ENCODE measurements around the gene GNA12.

- TF ChIP-seq, protein P1, sequence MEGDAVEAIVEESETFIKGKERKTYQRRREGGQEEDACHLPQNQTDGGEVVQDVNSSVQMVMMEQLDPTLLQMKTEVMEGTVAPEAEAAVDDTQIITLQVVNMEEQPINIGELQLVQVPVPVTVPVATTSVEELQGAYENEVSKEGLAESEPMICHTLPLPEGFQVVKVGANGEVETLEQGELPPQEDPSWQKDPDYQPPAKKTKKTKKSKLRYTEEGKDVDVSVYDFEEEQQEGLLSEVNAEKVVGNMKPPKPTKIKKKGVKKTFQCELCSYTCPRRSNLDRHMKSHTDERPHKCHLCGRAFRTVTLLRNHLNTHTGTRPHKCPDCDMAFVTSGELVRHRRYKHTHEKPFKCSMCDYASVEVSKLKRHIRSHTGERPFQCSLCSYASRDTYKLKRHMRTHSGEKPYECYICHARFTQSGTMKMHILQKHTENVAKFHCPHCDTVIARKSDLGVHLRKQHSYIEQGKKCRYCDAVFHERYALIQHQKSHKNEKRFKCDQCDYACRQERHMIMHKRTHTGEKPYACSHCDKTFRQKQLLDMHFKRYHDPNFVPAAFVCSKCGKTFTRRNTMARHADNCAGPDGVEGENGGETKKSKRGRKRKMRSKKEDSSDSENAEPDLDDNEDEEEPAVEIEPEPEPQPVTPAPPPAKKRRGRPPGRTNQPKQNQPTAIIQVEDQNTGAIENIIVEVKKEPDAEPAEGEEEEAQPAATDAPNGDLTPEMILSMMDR (IDR thresholded peaks at IDR 0.05; ENCODE audit: poor library complexity): no peak
- TF ChIP-seq EZH2phosphoT487 (IDR thresholded peaks at IDR 0.05; ENCODE audit: low read depth, severe bottlenecking, unreplicated experiment) (no peak), EZH2 (IDR thresholded peaks at IDR 0.05; ENCODE audit: borderline replicate concordance) (no peak)
Observed at GRCh38 chr7:2701424-2701823, 142.7 kb downstream of the GNA12 start.

Data from hepatocyte (in vitro differentiated cells).